GM21423 (cell line): ENCODE data around the gene APIP.

Experiments
- ATAC-seq: cut with Tn5 transposase; IDR thresholded peaks from one replicate; pipeline ENCODE4 v1.9.1; 2021; ENCODE audit warnings: mild to moderate bottlenecking, moderate library complexity; ENCODE audit not compliant: unreplicated experiment

APIP gene

DNA sequence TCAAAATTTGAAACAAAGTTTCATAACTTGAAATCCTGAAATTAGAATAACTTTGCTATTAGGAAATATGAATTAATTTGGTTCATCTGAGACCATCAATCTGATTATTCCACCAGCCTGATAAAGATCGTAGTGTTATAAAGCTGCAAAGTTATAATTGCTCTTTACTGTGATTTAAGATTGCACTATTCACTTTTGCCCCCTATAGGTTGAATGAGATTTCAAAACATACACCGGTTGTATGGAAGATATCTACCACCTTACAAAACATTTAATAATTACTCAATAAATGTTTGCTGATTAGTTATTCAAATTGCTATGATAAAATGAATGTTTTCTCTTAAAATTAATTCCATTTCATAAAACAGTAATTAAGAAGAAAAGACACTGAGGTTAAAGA lies 26.1 kb downstream of the APIP start:
- ATAC-seq = no peak

DNA sequence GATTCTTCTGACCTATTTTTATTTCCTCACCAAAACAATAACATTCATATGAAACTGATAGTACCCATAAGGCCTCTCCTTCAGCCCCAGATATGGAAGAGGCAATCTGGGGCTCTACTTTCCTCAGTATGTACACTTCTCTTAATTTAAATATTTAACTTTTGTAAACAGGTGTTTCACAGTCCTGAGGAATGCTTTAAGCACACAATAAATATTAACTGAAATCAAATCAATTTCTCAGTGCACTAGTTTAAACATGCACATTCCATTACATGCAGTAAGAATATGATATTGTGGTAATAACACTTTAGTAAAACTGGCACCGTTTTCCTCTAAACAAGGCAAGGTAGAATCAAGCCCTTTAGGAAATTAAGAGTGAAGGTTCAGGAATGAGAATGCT lies 28.9 kb downstream of the APIP start:
- ATAC-seq = no peak

DNA sequence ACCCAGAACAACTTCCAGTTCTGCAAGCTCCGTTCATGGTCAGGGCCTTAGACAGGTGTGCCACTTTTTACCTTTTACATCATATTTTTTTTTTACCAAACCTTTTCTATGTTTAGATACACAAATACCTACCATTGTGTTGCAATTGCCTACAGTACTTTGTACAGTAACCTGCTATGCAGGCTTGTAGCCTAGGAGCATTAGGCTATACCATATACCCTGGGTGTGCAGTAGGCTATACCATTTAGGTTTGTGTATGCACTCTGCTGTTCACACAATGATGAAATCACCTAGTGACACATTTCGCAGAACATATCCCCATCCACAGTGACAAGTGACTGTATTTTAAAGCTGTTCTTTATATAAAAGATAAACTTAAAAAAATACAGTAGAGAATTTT lies 29.6 kb downstream of the APIP start:
- ATAC-seq = no peak

- no peak for ATAC-seq
Observed at GRCh38 chr11:34881900-34882299, 34.3 kb downstream of the APIP start.

DNA sequence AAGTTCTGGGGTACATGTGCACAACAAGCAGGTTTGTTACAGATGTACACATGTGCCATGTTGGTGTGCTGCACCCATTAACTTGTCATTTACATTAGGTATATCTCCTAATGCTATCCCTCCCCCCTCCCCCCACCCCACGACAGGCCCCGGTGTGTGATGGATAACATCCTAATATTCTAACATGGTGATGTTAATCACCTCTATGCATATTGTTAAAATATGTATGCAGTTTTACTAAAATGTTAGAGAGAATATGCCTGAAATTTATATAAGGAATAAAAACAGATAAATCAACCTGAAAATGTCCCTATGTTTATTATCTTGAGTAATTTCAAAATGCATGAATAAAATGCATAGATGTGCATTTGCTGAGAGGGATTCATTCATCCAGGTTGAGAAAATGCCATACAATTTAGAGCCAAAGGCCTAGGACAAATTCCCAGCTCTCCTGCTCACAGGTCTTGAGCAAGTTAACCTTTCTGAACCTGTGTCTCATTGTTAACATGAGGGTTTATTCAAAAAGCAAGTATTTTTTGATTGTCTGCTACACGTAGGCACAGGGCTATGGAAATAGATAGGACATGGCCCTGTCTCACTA lies 38.7 kb downstream of the APIP start:
- ATAC-seq = no peak

DNA sequence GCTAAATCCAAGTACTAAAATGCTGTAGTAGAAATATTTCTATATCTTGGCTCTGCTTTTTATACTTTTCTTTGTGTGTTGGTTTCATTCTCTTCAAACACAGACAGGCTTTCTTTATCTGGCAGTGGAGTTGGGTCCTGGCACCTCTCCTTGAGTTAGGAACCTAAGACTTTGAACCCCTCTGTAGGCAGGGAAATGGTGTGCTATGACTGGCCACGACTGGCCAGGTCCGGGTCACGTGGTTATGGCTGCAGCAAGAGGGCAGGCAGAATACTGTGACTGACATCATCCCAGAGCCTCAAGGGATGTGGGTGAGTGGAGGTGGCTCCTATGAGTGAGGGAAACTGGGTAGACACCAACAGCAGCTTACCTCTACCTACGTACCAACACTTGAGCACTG lies 42.0 kb downstream of the APIP start:
- ATAC-seq = no peak

DNA sequence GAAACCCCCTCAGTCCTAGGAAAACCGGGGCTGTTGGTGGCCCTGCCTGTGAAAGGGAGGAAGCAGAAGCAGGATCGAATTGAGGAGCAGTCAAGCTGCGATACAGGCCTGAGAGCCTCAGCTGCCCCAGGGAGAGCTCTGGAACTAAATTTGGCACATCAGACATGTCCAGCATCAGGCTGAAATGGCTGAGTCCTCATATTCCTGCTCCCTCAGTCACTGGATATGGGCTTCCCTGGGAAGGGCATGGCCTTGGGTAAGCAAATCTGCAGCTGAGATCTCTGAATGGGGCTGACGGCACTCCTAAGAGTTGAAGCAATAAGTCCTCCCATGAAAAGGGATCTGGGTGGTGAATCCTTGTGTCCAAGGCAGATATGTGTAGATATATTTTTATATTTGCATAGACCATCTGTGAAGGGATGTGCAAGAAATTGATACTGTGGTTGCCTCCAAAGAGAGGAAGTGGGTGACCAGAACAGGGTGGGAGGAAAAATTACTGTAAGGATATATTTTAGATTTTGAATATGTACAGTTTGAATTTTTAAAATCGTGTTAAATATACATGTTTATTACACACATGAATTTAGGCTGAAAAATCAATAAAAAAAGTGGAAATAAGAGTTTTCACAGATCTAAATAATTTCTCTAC lies 45.5 kb downstream of the APIP start:
- no peak for ATAC-seq

DNA sequence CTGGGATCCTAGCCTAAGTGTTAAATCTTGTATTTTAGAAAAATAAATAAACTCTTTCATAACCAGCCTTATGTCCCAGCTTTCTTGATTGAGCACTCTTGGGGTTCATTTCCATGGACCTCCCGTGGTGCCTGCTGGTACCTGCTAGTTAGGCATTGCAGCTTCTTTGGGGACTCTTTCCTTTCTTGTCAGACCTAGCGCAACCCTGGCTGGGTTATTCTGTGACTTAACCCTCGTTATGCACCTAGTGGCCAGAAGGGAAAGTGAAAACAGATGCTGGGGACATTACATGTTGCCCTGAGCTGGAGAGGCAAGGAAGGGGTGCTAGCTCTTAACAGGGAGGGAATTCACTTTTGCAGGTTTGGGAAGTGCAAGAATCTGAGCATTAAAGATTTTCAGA lies 46.8 kb downstream of the APIP start:
- no peak for ATAC-seq

- no peak for ATAC-seq
Observed at GRCh38 chr11:34866375-34866774, 49.8 kb downstream of the APIP start.

DNA sequence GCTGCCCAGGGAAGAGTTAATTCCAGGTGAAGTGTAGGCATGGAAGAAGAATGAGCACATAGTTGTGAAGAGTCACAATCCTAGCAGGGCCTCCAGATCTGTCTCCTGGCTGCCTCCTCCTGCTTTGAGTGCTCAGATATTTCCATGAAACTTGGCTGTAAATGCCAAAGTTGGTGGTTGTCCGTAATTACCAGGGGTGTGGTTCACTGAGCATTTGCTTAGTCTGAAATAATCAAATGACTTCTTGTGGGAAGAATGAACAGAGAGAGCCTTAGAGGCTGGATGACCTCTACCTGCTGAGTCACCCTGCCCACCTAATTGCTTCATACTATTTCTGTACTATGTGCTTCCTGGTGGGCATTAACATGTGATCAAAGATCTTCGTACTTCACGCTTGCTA lies 50.9 kb downstream of the APIP start:
- no peak for ATAC-seq

- ATAC-seq = no peak
Observed at GRCh38 chr11:34864424-34864823, 51.8 kb downstream of the APIP start.

DNA sequence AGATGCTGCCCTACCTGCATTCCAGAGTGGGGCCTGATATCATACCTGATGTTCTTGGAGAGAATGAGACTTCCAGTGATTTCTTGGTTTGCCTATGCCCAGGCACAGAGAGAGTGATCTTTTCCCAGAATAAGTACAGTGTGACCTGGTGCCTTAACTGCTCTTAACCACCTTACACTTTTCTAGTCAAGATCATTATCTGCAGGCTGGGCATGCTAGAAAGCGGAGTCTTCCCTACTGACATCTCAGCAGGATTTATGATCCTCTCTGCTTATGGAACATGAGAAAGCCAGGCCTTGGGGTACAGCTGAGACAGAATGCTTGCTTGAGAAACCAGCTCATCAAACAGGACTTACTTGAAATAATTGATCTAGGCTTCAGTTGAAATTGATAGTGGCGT lies 53.1 kb downstream of the APIP start:
- ATAC-seq = no peak

- no peak for ATAC-seq
Observed at GRCh38 chr11:34860518-34860917, 55.7 kb downstream of the APIP start.

DNA sequence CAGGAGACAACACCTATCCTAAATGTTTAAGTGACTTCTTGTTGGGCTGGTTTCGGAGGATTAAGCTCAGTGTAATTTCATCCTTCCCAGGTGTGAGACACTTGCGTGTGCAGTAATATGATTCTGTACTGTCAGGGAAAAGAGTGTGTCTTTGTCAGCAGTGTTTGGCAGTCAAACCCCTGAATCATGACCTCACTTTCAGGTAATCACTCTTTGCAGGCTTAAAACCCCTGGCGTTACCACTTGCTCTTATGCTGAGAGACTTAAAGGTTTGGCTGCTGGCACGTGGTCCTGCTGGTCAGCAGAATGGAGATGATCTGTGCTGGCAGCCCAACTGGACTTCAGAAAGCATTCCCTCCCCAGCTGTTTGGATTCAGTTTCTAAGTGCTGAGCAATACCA lies 56.1 kb downstream of the APIP start:
- no peak for ATAC-seq

GRCh38 chr11:34859496-34859895 lies 56.7 kb downstream of the APIP start:
- no peak for ATAC-seq

- ATAC-seq = no peak
Observed at GRCh38 chr11:34857463-34857862, 58.7 kb downstream of the APIP start.

- no peak for ATAC-seq
Observed at GRCh38 chr11:34856251-34856650, 59.9 kb downstream of the APIP start.

GRCh38 chr11:34855754-34856095 lies 60.5 kb downstream of the APIP start:
- ATAC-seq = no peak

DNA sequence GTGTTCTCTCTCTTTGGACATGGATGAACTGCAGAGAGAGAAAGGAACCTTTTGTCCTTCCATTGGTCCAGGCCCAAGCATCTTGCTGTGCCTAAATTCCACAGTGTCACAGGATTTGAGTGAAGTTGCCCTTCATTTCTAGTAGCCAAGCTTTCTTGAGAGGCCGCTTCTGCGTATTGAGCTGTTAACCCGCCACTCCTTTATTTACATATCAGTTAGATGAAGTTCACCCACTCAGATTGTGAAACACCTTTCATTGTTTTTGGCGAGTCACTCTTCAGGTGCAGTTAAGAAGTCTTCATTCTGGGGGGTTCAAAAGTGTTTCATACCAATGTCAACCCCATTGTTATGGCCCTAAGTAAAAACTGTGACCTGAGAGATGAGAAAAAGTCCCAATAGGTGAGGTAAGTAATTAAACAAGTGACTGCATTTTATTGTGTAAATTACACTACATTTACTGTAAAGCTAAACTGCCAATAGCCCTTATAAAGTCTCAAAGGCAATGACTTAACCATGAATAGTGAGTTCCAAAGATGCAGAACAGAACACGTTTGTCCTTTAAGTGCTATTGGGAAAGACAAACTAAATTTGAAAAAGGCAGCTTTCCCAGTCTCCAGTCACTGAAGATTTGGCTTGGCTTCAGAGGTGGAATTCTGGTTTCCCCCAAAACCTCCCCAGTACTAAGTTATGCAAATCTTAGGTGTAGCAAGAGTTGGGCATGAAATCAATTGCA lies 61.0 kb downstream of the APIP start:
- no peak for ATAC-seq

DNA sequence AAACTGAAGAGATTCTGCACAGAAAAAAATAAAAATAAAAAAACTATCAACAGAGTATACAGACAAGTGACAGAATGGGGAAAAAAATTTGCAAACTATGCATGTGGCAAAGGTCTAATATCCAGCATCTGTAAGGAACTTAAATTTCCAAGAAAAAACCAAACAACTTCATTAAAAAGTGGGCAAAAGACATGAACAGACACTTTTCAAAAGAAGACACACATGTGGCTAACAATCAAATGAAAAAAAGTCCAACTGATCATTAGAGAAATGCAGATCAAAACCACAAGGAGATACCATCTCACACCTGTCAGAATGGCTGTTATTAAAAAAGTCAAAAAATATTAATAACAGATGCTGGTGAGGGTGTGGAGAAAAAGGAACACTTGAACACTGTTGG lies 64.3 kb downstream of the APIP start:
- ATAC-seq = no peak

DNA sequence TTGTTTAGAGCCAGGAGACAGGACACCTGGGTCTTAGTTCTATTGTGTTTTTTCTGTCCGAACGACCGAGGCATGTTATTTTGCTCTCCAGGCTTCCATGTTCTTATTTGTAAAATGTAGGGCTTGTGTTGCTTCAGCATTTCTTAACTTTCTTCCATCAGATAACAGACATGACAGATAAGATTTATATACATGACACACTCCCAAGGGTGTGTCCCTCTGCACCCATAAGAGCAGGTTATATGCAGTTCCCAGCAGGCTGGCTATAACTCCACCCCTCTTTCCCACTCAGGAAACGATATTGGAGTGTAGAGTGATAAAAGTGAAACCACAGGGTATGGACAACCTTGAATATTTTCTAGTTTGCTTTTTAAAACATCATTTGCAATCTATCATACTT lies 65.8 kb downstream of the APIP start:
- ATAC-seq = no peak

DNA sequence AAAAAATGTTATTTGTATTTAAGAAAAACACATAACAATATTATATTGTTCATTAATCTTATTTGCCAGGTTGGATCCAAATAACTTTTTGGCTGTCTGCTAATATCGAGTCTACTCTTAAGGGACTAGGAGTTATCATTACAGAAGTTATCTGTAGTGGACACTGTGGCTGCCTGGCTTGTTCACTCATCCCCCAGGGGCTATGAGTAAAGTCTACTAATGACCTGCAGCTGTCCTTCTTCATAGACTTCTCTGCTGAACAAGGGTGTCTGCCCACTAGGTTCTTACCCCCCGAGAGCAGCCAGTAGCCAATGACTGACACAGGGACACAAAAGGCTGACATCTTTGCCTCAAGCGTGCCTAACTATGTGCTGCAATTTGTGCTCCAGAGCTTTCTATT lies 69.7 kb downstream of the APIP start:
- ATAC-seq = no peak
